NCI-H2029 (cell line): ENCODE measurements around the gene ORM1.
"Not testable (repeated sequence)": the region's sequence is repeated elsewhere in the genome, so short reads cannot be mapped to it uniquely, and the experiment has no call there.

Source experiments
- DNase-seq: peaks from one replicate; lab custom pipeline; 2025; lab: John Stamatoyannopoulos, UW

The ORM1 gene

GRCh38 chr9:114325684-114326254 lies 2.9 kb downstream of the ORM1 start:
- not testable (repeated sequence) for DNase-seq

DNA sequence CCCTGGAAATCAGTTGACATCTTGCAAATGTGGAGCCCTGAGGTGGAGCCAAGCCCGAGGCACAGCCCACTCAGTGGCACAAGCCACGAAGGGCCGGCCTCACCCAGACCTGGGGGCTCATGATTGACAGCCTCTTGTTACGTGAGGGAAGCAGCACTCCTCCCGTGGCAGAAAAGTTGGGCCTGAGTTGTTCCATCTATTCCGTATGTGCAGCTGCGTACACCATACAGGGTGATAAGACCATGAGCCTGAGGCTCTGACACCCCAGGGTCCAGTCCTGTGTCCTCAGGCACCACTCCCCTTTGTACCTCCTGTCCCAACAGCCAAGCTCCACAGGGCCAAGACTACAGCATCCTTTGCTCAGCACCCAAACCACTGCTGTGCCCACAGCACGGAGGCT lies 4.9 kb downstream of the ORM1 start:
- DNase-seq, result no peak

GRCh38 chr9:114328357-114328820 lies 5.5 kb downstream of the ORM1 start:
- DNase-seq, result not testable (repeated sequence)

- not testable (repeated sequence) for DNase-seq
Observed at GRCh38 chr9:114328937-114329624, 6.2 kb downstream of the ORM1 start.

- not testable (repeated sequence) for DNase-seq
Observed at GRCh38 chr9:114329625-114330022, 6.7 kb downstream of the ORM1 start, which contains the start of gene ORM2. Gene ORM2, plus strand, starts transcription at chr9:114329869. Its CDS starts 36 bp downstream, at chr9:114329905.

DNA sequence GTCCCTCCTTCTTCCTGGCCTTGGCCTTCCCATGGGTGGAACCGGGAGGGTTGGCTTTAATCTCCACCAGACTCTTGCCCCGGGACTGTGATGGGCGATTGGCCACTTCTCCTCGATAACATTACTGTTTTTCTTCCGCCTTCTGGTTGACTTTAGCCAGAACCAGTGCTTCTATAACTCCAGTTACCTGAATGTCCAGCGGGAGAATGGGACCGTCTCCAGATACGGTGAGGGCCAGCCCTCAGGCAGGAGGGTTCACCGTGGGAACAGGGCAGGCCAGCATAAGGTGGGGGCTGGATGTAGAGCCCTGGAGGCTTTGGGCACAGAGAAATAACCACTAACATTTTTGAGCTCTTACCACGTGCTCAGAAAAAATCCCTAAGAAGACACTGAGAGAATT lies 7.7 kb downstream of the ORM1 start:
- no peak for DNase-seq

- DNase-seq, result not testable (repeated sequence)
Observed at GRCh38 chr9:114331229-114332195, 8.6 kb downstream of the ORM1 start.

DNA sequence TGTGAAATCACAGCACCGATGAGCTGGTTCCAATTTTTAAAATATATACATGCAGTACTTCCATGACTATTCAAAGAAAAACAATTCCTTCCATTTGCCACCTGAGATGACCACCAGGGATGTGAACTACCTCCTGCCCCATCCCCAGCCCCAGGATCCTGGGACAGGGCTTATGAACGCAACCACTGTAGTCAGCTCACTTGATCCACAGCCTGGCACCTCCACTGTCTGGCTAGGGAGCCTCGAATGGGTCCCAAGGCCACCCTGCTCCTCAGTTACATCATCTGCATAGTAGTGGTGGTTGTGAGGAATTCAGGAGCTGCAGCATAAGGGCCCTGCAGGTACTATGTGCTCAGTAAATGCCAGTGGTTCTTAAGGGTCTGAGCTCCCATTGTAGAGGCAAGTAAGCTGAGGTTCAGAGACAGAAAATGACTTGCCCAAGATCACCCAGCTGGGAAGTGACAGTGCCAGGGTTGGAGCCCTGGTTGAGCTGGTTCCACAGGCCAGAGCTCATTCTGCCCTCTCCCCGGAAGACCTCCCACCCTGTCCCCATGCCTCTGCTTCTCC lies 9.7 kb downstream of the ORM1 start:
- DNase-seq, result not testable (repeated sequence)

DNA sequence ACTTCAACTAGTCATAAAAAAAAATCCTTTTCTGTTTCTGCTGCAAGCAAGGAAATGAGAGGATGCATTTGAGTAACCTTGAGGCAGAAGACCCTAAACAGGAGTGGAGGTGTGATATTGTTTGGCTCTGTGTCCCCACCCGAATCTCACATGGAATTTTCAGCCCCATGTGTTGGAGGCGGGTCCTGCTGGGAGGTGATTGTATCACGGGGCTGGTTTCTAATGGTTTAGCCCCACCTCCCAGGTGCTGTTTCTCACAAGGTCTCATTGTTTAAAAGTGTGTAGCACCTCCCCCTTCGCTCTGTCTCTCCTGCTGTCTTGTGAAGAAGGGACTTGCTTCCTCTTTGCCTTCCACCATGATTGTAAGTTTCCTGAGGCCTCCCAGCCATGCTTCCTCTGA lies 10.8 kb downstream of the ORM1 start:
- DNase-seq, result not testable (repeated sequence)

DNA sequence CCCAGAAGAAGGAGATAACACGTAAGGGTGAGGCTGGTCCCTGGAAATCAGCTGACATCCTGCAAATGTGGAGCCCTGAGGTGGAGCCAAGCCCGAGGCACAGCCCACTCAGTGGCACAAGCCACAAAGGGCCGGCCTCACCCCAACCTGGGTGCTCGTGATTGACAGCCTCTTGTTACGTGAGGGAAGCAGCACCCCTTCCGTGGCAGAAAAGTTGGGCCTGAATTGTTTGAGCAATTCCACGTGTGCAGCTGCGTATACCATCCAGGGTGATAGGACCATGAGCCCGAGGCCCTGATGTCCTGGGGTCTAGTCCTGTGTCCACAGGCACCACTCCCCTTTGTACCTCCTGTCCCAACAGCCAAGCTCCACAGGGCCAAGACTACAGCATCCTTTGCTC lies 11.6 kb downstream of the ORM1 start:
- no peak for DNase-seq

- DNase-seq, result no peak
Observed at GRCh38 chr9:114335745-114336144, 12.8 kb downstream of the ORM1 start.

DNA sequence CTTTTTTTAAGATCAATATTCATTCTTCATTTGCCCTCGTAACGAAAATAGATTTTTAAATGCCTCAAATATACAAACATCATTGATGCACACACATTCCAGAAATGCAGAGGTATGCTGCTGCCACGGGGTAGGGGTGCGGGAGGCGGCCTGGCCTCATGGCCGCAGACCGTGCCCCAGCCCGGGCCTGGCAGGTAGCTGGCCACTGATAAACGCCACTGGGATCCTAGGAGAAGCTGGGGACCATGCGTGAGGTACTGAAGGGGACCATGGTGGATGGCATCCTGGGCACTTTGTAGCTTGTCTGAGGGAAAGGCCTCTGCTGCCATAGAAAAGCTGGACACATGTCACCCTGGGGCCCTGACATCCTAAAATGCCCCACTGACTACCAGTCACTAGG lies 13.3 kb downstream of the ORM1 start:
- no peak for DNase-seq

GRCh38 chr9:114336699-114337395 lies 13.9 kb downstream of the ORM1 start:
- no peak for DNase-seq

GRCh38 chr9:114338187-114338586 lies 15.3 kb downstream of the ORM1 start:
- no peak for DNase-seq

- DNase-seq, result no peak
Observed at GRCh38 chr9:114339130-114339908, 16.4 kb downstream of the ORM1 start.

DNA sequence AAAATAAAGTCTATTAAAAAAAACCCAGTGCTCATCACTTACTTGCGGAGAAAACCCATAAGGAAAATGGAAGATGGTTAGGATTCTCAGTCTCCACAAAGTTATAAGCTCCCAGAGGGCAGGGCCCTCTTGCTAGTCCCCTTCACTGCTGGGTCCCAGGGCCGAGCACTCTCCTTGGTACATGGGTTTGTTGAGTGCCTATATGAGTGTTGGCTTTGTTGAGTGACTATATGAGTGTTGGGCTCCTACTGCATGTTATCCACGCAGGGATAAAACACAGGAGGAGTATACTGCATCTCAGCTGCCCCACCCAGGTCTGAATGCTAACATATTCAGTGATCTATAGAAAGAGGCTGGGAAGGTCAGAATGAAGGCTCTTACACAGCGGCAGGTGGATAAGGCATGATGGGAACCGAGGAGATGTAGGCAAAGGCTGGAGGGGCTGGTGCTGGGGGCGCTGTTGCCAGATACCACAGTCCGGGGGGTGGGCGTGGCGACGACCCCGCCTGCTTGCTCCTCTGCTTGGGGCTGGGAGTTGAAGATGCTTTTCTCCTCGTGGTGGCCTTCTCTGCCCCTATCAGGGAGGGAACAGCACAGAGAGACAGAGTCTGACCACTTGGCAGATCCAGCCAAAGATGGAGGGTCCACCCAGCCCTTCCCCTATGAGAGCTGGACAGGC lies 18.4 kb downstream of the ORM1 start:
- no peak for DNase-seq

DNA sequence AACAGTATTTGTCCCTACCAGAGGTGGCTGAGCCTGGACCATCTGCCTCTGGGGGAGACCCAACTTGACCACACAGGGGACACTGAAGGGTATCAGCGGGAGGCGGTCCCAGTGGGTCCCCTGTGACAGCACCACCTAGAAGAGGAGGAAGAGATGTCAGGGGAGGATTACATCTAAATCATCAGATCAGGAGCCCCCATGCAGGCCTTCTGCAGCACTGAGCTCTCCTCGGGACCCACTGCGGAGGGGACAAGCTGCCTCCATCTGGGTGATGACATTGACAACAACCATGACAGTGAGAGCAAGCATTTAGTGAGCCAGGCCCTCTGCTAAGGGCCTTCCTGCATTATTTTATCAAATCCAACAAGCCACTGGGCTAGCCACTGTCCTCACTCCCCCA lies 19.1 kb downstream of the ORM1 start:
- no peak for DNase-seq

DNA sequence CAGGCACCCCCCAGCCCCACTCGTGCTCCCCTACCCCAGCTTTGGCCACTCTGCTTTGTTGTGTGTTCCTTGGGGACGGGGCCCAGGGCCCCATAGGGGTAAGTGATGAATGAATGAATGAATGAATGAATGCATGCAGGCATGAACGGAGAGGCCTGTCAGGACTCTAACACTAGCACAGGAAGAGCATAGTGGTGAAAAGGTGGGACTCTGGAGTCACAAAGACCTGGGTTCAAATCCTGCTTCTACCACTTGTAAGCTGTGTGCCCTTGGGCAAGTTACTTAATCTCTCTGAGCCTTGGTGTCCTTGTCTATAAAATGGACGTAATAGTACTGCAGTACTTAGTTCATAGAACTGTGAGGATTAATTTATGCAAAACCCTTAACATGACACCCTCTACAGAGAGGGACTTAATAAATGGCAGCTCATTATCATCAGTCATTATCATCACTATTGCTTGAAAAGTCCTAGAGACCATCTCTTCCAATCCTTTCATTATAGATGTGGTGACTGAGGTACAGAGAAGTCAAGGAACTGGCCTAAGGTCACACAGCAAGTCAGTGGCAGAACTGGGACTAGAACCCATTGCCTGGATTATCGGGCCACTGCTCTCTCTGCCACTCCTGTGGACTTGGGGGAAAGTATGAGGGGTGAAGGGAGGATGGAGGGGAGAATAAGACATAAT lies 20.0 kb downstream of the ORM1 start:
- DNase-seq, result no peak

DNA sequence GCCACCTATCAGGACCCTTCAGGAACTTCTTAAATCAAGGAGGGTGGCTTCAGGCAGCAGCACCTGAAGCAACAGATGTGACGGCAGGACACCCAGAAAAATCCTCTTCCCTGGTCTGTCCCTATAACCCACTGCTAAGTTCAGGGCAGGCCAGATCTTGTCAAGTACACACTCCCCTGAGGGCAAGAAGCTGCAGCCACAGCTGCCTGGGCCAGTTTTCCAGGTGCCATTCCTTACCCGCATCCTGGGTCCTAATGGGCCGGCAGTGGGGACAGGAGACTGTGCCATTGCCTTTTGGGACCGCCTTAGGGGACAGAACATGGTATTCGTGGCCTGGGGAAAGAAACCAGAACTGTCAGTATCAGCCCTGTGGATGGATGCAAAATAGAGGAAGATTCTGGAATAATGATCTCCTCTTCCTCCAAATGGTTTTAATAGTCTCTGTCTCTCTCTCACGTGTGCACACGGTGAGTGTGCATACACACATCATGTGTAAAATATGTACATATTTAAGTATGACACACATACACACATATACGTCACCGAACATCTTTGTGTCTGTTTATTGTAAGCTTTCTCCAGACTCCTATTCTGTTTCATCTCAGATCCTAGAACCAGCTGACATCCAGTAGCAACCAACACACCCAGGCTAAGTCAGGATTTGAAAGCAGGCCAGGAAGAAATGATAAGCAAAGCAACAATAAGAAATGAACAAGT lies 20.7 kb downstream of the ORM1 start:
- DNase-seq, result no peak
